Effector CD8-positive, alpha-beta T cell (primary cell): ENCODE data around the gene ARID4B.
"Not testable (repeated sequence)": the region's sequence is repeated elsewhere in the genome, so short reads cannot be mapped to it uniquely, and the experiment has no call there.

Source experiments
- DNase-seq: peaks from one replicate; lab custom pipeline; 2025; lab: John Stamatoyannopoulos, UW

ARID4B gene

DNA sequence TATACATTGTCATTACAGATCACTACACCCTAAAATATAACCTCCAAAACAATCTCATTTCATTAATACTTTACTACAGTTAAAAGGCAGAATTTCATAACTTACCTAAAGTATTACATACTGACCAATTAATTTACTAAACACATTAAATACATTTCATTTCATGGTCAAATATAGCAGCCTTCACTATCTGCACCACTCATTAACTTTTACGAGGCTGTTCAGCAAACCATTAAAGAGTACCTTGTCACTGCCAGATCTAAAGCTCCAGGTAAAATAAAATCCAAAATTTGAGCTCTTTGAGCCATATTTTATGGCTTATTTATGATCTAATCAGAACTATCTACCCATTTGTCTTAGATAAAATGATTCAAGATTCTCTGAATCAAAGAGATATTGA, 100.6 kb downstream of the ARID4B start:
- DNase-seq, result no peak

DNA sequence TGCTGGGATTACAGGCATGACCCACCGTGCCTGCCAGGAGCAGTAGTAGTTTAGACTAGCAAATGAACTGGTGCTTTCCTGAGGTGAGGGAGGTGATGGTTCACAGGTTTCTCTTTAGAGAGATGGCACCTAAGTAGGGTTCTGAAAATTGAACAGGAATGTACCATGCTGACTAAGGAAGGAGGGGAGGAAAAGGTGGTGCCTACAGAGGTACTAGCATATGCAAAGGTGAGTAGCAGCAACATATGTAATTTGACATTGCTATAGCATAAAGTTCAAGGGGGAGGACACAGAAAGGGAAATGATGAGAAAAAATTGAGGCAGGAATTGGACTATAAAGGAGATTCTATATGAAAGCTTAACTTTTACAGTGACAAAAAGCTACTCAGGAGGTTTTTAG, 101.0 kb downstream of the ARID4B start:
- DNase-seq, result no peak

DNA sequence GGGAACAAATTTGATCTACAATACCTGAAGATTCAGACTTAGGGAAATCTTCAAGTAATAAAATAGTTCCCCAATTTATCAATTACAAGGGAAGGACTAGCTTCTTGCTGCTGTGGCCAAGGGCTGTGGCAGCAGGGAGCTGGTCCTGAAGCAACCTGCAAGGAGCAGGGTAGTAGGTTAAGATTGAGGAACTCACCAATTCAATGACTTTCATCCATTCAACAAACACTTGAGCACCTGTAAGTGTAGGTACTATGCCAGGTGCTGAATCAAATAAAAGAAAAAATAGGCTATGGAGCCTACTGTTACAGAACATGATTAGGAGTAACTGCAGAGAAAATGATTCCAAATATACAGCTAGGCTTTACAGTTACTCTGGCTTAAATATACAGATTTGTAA, 102.7 kb downstream of the ARID4B start:
- DNase-seq, result no peak

DNA sequence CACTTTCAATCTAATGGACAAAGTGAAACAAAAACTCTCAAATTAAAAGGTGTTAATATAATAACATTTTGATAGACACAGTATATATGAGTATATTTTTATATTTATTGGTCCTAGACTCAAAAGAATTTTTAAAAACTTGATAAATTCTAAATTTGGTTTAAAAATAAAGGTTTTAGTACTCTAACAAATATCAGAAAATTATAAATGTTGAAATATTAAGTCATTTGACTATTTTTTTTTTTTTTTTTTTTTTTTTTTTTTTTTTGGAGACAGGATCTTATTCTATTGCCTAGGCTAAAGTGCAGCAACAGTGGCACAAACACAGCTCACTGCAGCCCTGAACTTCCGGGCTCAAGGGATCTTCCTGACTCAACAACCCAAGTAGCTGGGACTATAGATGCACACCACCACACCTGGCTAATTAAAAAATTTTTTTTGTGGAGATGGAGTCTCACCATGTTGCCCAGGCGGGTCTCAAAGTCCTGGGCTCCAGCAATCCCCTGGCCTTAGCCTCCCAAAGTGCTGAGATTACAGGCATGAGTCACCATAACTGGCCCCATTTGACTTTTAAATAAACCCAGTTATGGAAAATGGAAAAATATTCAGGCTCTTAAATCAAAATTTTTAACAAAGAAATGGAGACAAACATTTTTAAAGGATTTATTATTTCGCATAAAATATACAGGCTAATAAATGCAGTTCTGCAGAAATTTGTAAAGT, 106.2 kb downstream of the ARID4B start:
- no peak for DNase-seq

DNA sequence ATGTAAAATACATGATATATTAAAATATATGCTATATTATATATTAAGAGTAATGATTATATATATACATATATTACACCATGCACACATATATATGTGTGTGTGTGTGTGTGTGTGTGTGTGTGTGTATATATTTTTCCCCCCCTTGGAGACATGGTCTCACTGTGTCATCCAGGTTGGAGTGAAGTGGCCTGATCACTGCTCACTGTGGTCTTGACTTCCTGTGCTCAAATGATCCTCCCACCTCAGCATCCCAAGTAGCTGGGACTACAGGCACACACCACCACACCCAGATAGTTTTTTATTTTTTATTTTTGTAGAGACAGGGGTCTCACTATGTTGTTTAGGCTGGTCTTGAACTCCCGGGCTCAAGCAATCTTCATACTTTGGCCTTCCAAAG, 112.5 kb downstream of the ARID4B start:
- DNase-seq, result no peak

DNA sequence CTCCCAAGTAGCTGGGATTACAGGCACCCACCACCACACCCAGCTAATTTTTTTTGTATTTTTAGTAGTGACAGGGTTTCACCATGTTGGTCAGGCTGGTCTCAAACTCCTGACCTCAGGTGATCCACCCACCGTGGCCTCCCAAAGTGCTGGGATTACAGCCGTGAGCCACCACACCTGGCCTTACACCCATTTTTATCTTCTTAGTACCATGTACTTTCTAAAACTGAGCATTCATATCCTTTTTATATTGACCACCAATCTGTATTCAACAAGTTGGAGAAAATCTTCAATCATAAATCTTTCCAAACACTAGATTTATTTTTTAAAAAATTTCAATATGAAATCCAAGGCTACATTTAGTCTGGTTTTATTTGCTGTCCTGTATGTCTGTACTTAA, 113.0 kb downstream of the ARID4B start:
- DNase-seq, result not testable (repeated sequence)

DNA sequence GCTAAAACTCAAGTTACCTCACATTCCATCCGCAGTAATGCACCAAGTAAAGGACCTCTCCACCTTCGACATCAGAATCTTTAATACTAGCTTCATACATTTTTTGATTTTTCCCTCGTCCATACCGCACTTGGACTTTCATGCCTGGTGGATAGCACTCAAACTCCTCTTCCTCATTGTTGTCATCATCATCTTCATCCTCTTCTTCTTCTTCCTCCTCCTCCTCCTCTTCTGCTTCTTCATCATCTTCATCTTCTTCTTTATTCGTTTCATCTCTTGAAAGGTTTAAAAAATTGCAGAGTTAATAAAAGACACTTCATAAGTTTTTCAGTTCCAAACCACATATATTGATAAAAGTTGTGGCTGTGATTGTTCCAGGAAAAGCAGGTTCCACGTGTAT, 114.2 kb downstream of the ARID4B start:
- no peak for DNase-seq

DNA sequence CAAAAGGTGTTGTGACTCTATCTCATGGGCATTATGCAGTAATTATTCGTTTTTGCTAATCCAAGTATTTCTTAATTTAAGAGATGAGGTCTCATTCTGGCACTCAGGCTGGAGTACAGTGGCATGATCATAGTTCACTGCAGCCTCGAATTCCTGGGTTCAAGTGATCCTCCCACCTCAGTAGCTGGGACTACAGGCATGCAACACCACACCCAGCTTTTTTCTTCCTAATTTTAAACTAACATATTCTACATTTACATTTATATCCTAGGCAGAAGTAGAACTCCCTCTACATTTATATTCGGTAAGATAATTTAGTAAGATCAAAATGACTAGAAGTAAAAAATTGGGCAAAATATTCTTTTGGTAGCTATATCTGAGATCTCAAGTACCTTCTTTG, 116.5 kb downstream of the ARID4B start:
- DNase-seq, result no peak

DNA sequence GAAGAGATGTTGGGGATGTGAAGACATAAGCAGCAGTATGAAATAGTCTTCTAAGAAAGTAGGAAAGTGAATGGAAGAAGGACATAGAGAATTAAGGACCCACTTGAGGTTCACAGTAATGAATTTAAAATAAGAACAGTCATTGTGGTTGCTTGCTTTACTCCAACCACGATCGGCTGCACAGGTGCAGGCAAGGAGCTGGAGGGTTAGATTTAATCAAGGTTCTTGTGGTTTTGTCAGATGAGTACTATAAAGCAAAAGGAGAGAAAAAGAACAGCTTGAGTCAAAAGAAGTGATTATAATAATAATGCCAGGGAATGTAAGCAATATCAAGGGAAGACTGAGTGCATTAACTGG, 120.8 kb downstream of the ARID4B start:
- no peak for DNase-seq

DNA sequence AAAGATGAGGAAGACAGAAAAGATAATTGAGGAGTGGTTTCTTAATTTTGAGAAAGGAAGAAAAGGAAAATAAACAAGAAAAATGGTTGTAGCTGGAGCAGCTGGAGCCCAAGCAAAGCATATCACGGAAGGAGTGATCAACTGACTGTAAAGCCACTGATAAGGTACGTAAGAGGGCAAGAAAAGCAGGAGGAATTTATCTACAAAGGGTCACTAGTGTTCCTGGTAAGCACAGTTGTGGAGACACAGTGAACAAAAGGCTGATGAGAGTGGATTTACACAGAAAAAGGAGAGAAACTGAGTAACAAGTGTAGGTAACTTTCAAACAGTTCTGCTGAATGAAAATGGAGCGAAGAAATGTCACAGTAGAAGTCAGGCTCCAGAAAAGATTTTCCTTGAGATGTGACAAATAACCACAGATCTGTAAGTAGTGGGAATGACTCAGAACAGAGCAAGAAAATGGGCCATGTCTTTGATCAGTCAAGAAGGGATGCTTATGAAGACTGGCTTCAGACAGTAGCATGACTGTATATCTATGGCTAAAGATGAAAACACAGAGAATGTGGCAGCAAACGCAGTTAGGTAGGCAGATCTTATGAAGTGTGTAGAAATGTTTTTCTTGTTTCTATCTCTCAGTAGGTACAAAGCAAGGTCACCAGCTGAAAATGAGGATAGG, 121.3 kb downstream of the ARID4B start:
- DNase-seq, result no peak

DNA sequence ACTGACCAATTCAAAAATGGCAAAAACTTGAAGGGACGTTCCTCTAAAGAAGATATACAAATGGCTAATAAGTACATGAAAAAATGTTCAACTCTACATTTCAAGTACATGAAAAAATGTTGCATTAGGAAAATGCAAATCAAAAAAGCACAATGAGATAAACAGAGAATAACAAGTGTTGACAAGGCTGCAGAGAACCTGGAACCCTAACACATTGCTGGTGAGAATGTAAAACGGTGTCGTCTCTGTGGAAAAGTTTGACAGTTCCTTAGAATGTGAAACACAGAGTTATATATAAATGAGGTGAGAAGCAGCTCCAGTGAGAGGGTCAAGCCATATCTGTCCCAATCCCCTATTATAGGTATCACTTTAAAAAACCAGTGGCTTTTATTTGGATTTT, 122.3 kb downstream of the ARID4B start:
- no peak for DNase-seq

DNA sequence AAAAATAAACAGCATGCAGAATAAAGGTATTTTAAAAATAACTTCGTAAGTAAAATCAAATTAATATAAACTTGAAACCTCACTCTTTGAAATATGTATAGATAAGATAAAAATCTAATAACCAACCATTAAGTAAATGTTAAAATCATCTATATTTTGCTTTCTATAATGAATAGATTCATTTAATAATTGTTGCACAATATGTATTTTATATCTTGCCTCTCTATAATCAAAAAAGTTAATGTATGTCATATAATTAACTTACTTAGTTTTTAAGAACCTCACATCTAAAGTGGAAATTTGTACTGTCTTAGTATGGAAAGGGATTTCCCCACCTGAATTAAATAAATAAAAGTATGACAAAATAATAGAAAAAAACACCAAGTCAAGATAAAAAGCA, 124.6 kb downstream of the ARID4B start:
- DNase-seq, result no peak

DNA sequence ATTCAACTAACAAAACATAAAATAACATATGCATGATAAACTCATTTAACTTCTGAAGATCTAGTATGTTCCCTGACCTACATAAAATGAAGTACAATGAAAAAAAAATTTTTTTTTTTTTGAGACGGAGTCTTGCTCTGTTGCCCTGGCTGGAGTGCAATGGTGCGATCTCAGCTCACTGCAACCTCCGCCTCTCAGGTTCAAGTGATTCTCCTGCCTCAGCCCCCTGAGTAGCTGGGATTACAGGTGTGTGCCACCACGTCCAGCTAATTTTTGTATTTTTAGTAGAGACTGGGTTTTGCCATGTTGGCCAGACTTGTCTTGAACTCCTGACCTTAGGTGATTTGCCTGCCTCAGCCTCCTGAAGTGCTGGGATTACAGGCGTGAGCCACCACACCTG, 125.5 kb downstream of the ARID4B start:
- DNase-seq, result not testable (repeated sequence)

DNA sequence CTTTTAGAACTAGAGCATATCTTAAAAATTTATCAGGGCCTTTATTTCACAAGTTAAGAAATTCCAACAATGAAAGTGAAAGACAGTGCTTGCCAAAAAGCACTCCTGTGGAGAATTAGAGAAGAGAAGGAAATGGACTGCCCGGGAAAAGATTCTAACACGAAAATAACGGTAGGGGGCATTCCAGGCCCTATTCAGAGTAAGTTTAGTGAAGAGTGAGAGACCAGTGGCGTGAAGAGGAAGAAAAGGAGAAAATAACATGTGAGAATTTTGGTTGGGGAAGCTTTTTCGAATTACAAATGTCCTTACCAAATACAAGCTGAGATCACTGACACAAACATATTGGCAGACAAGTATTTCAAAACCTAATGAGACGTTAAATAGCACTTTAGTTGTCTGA, 128.5 kb downstream of the ARID4B start:
- no peak for DNase-seq

DNA sequence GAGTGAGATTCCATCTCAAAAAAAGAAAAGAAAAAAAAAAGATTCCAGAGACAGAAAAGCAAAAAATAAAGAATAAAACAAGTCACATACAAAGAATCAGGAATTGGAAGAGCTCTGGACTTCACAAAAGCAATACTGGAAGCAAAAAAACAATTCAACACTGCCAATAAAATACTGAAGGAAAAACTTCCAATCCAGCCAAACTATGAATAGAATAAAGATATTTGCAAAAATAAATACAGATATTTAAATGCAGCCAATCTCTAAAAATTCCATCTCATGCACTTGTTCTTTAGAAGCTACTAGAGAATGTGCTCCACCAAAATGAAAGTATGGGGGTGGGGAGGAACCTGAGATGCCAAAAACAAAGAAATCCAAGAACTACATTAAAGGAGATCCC, 137.5 kb downstream of the ARID4B start:
- DNase-seq, result no peak

DNA sequence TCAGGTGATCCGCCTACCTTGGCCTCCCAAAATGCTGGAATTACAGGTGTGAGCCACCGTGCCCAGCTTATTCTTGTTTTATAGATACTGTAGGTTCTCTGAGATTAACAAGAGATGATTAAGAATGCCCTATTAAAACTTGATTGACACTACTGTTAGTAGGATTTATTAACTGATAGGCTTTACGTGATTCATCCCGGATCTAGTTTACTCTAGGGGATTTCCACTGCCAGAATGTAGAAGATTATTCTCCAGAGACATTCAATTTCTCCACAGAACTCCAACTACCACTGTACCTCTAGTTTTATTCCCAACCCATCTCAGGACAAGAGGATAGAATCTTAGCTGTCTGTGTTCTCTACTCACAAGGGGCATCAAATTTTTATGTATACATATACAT, 140.7 kb downstream of the ARID4B start:
- DNase-seq, result no peak

DNA sequence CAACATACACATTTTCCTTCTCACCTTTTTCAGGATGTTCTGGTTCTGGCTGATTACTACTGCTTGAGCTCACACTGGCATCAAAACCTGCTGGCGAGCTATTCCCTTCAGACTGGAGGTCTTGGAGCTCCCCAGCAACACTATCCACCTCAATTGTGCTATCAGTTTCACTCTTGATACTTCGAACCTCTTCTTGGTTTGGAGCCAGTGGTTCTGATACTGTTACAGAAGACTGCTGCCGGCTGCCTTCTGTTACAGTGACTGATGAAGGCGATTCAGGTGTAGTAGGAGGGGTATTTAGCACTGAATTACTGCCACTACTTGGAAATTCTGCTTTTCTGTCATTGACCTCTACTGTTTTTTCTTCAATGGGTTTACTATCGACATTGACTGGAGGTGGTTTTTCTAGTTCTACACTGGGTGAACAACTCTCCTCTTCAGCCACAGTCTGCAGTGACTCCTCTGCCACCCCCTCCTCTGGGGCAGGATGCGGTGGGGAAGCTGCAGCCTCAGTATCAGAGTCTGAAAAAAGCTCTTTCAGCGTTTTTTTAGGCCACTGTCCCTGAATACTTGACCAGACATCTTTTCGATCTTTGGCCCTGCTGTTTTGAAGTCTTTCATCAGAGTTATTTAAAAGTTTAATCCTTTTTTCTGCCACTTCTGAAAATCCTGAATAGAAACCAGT, 146.3 kb downstream of the ARID4B start:
- DNase-seq, result no peak

DNA sequence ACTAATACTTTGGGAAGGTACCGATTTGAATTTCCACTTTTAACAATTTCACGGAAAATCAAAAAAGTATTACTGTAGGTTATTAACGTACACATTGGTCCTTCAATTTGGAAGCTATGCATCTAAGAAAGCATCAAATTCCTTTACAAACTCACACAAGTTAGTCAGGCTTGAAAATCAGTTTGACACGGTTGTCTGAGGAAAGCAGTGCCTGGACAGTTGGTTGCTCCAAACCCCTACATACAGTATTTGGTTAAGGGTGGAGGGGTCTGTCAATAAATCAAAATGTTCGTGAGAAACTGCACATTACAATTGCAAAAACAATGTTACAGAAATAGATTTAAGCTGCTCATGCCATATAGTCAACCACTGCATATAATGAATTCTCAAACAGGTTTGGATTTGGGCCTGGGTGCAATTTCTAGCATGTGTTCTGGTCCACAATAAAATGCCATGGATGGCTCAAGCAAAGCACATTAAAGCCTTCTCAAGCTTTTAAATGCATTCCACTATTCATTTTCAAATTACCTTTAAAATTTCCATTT, 147.0 kb downstream of the ARID4B start:
- DNase-seq, result no peak

DNA sequence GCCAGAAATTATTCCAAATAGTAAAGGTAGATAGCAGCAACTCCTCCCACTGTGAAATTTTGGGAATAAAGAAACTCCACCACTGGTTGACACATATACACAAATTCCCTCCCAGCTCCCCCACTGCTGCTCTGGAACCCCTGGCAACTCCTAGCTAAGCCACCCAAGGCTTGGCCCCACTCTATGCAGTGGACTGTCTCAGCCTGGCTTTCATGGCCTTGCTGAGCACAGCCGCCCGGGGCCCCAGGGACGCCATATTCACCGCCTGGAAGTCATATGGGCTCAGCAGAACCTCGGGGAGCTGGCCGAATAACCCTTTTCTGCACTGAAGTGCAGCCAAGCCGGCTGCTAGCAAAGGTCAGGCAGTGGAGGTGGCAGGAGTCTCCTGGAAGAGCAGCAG, 151.5 kb downstream of the ARID4B start:
- DNase-seq, result no peak

DNA sequence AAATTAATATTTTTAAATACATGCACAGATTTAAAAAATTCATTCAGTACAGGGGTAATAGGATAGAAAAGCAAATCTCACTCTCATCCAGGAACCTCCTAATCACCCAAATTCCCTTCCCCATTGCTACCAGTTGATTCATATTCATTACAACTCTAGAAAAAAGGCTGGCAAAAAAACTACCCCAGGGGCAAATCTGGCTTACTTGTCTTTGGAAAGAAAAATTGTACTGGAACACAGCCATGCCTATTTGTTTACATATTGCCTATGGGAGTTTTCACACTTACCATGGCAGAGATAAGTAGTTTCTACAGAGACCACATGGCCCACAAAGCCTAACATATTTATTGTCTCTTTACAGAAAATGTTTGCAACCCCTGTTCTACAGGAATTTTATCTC, 158.0 kb downstream of the ARID4B start:
- DNase-seq, result no peak

DNA sequence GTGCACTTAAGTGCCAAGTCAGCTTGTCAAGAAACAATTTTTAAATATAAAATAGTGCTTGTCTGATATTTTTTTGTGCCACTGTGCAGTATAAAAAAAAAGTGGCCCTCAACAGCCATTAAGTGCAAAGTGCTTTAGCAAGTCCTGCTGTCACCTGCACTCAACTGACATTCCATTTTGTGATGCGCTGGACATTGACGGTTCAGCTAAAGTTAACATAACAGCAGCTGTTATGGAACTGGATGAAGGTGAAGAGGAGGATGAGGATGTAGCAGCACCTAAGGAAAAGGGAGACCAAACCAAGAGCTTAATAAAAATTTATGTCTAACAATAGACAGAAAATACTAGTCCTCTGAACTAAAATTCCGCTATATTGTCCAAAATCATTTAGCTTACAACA, 159.6 kb downstream of the ARID4B start:
- DNase-seq, result no peak

DNA sequence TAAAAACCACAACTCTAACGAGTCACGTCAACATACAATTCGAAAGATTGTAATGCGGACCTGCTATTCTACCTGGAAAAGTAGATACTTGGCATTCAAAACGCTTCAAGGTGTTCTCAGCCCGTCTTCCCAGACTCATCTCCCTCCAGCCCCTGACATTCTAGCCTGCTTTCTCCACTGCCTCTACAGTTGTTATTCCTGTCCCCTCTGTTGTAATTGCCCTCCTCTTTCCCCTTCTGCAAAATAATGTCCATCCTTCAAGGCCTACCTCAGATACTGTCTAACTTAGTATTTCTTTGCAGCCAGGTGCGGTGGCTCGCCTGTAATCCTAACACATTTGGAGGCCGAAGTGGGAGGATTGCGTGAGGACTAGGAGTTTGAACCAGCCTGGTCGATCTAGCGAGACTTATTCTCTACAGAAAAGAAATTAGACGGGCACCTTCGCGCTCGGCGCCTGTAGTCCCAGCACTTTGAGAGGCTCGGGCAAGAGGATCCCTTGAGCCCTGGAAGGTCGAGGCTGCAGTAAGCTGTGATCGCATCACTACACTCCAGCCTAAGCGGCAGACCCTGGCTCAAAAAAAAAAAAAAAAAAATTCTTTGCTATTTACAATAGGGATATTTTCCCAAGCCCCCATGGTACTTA, 166.2 kb downstream of the ARID4B start:
- DNase-seq, result no peak
